Measurements from ENCODE around the gene CNN2. TPM values are rescaled to one million over a fixed set of nuclear protein-coding genes. Genes with fewer than 3 reads are reported as not detected.

The CNN2 gene
- total and polyA plus RNA-seq, 9 of the 15 experiments (the other 6 are each of a cell fraction or from before 2014, with no cell fraction given) = 12.1 to 174 (median 52.7) TPM

DNA sequence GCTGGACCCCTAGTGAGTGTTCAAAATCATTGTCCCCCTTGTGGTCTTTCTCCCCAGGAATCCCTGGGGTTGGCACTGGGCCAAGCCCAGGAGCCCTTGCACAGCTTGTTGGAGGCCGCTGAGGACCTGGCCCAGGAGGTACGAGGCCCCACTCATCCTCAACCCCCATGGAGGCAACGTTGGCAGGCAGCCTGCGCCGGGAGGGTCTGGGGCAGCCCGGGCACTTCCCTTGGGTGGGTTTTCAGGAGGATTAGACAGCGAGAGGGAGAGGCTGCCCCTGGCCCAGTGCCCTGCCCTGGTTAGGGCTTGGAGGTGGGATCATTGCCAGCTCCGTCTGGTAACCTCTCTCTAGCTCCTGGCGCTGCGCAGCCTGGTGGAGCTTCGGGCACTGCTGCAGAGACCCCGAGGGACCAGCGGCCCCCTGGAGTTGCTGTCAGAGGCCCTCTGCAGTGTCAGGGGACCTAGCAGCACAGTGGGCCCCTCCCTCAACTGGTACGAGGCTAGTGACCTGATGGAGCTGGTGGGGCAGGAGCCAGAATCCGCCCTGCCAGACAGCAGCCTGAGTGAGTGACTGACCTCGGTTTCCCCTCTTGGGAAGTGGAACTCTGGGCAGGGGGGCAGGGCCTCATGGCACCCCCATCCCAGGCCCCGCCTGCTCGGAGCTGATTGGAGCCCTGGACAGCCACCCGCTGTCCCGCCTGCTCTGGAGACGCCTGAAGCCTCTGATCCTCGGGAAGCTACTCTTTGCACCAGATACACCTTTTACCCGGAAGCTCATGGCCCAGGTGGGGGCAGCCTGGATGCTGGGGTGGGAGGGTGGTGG, 16.5 kb downstream of the CNN2 start (continued):
- TF ChIP-seq, protein P1, sequence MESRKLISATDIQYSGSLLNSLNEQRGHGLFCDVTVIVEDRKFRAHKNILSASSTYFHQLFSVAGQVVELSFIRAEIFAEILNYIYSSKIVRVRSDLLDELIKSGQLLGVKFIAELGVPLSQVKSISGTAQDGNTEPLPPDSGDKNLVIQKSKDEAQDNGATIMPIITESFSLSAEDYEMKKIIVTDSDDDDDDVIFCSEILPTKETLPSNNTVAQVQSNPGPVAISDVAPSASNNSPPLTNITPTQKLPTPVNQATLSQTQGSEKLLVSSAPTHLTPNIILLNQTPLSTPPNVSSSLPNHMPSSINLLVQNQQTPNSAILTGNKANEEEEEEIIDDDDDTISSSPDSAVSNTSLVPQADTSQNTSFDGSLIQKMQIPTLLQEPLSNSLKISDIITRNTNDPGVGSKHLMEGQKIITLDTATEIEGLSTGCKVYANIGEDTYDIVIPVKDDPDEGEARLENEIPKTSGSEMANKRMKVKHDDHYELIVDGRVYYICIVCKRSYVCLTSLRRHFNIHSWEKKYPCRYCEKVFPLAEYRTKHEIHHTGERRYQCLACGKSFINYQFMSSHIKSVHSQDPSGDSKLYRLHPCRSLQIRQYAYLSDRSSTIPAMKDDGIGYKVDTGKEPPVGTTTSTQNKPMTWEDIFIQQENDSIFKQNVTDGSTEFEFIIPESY (CRISPR knock-in tag; IDR thresholded peaks at IDR 0.05) = peak; percentile 93
- TF ChIP-seq SP1 (CRISPR knock-in tag; IDR thresholded peaks at IDR 0.05) = 0 out of 2 replicates have a peak, but pooled peaks have one; percentile 23
- TF ChIP-seq RBFOX2 (IDR thresholded peaks at IDR 0.05; ENCODE audit: low read depth, low read length) = 0 out of 2 replicates have a peak, but pooled peaks have one; percentile 1
- no peak for TF ChIP-seq ZNF695 (CRISPR knock-in tag; IDR thresholded peaks at IDR 0.05)
- TF ChIP-seq ZNF436 (CRISPR knock-in tag; IDR thresholded peaks at IDR 0.05) = no peak

DNA sequence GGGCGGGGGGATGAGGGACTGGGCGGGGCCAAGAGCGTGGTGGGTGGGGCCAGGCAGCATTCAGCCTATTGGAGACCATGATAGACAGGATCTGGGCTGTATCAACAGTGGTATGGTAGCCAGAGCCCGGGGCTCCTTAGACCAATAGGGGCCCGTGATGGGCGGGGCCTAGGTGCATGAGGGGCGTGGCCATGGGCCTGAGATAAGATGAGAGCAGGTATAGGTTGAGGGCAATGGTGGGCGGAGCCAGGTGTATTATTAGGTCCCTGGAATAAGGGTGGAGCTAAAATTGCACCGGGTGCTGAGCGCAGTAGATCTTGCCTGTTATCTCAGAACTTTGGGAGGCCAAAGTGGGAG, 18.8 kb downstream of the CNN2 start:
- 1% methylated on average over 10 of the region's 10 CpGs for WGBS (ENCODE audit: insufficient coverage, low coverage, missing lambda C conversion rate)
- Histone ChIP-seq H4K20me1 (replicated peaks; ENCODE audit: control insufficient read depth, insufficient read depth, low read length) (no peaks in the 10 kb centered on the region), H3K9ac (ENCODE audit: insufficient read depth in 1 of 2, low read depth in 2 of 2, low read length in 2 of 2) (no peak overlapping the region), H3K36me3 (ENCODE audit: control insufficient read depth, insufficient read depth, low read length) (peaks cover 52% of the 10 kb centered on the region; the same call in 2 of the 3 replicates), H3K4me2 (ENCODE audit: insufficient read depth, low read length) (no peak overlapping the region), H2AFZ (ENCODE audit: low read depth, low read length) (no peak overlapping the region), H3K79me2 (ENCODE audit: control insufficient read depth, insufficient read depth, low read length) (peaks cover 44% of the 10 kb centered on the region), H3K4me1 (replicated peaks in 1 of 2; ENCODE audit: control insufficient read depth in 2 of 2, insufficient read depth in 2 of 2, low read length in 2 of 2) (peaks cover 18 to 66% of the 10 kb centered on the region in 2 experiments), H3K4me3 (no peak overlapping the region), H3K27me3 (ENCODE audit: control insufficient read depth in 2 of 2, insufficient read depth in 2 of 2, low read length in 2 of 2) (no peaks in the 10 kb centered on the region), H3K9me3 (replicated peaks; ENCODE audit: control insufficient read depth, insufficient read depth, low read depth, low read length) (no peaks in the 10 kb centered on the region), H3K9me1 (ENCODE audit: control insufficient read depth, insufficient read depth, low read length) (no peaks in the 10 kb centered on the region), H3K27ac (ENCODE audit: extremely low read depth, low read depth, low read length) (no peak overlapping the region)
- intact Hi-C loops (cut with micrococcal nuclease) = loop anchor here (1.0 kb wide), 1 partner anchor 224 kb away; the partner anchor contains the start of gene CIRBP
- FAIRE-seq (peak; percentile 100), DNase-seq (ENCODE audit: extremely low read depth in 1 of 4, low spot score in 3 of 4) (peak; percentile 91 to 99 (median 96)), ATAC-seq (peak; percentile 84)
- CTCF ChIA-PET (ENCODE audit: low intra/inter-chr PET ratio) = no interaction called here
- BruUV-seq (replicated peaks) = no TSS peak
- POLR2A ChIA-PET = interaction anchor here (0.7 to 11.0 kb wide), 4 partner anchors 9 to 24 kb away, joined by 3 to 176 read pairs (median 4); partner anchors contain the start of genes CNN2 and RNU6-2
- in situ Hi-C loops (cut with MboI) = no loop called here
- no peak for TF ChIP-seq ZFP36 (IDR thresholded peaks at IDR 0.05; ENCODE audit: low read depth, low read length, partially characterized antibody)
- TF ChIP-seq ASH1L (IDR thresholded peaks at IDR 0.05; ENCODE audit: borderline replicate concordance, low read depth, partially characterized antibody) = no peak
- TF ChIP-seq, protein P2, sequence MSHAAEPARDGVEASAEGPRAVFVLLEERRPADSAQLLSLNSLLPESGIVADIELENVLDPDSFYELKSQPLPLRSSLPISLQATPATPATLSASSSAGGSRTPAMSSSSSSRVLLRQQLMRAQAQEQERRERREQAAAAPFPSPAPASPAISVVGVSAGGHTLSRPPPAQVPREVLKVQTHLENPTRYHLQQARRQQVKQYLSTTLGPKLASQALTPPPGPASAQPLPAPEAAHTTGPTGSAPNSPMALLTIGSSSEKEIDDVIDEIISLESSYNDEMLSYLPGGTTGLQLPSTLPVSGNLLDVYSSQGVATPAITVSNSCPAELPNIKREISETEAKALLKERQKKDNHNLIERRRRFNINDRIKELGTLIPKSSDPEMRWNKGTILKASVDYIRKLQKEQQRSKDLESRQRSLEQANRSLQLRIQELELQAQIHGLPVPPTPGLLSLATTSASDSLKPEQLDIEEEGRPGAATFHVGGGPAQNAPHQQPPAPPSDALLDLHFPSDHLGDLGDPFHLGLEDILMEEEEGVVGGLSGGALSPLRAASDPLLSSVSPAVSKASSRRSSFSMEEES (CRISPR knock-in tag; IDR thresholded peaks at IDR 0.05) = no peak
- TF ChIP-seq, protein P3, sequence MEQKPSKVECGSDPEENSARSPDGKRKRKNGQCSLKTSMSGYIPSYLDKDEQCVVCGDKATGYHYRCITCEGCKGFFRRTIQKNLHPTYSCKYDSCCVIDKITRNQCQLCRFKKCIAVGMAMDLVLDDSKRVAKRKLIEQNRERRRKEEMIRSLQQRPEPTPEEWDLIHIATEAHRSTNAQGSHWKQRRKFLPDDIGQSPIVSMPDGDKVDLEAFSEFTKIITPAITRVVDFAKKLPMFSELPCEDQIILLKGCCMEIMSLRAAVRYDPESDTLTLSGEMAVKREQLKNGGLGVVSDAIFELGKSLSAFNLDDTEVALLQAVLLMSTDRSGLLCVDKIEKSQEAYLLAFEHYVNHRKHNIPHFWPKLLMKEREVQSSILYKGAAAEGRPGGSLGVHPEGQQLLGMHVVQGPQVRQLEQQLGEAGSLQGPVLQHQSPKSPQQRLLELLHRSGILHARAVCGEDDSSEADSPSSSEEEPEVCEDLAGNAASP (IDR thresholded peaks at IDR 0.05) = no peak
- no peak for TF ChIP-seq KHSRP (IDR thresholded peaks at IDR 0.05)
- no peak for TF ChIP-seq CTBP1 (IDR thresholded peaks at IDR 0.05; ENCODE audit: borderline replicate concordance)
- no peak for TF ChIP-seq THRAP3 (IDR thresholded peaks at IDR 0.05; ENCODE audit: borderline replicate concordance)
- TF ChIP-seq POLR2H (tag; IDR thresholded peaks at IDR 0.05; ENCODE audit: low read depth) = no peak
- no peak for TF ChIP-seq OTX1 (CRISPR knock-in tag; IDR thresholded peaks at IDR 0.05)
- no peak for TF ChIP-seq LARP7 (IDR thresholded peaks at IDR 0.05)
- no peak for TF ChIP-seq ZNF79 (CRISPR knock-in tag; IDR thresholded peaks at IDR 0.05; ENCODE audit: low read depth)
- TF ChIP-seq GABPA (tag; conservative IDR thresholded peaks at IDR 0.05; ENCODE audit: low read depth) = no peak
